GM18907 (cell line): ENCODE results near the gene TUBB.
A peak's percentile ranks its signal among the peaks of the same experiment; 100 is the strongest.
"Not testable (repeated sequence)": the region's sequence is repeated elsewhere in the genome, so short reads cannot be mapped to it uniquely, and the experiment has no call there.

Source experiments
- ATAC-seq: cut with Tn5 transposase; IDR thresholded peaks from one replicate; pipeline ENCODE4 v1.9.1; 2021; ENCODE audit warnings: mild to moderate bottlenecking, moderate library complexity; ENCODE audit not compliant: unreplicated experiment

Gene TUBB

DNA sequence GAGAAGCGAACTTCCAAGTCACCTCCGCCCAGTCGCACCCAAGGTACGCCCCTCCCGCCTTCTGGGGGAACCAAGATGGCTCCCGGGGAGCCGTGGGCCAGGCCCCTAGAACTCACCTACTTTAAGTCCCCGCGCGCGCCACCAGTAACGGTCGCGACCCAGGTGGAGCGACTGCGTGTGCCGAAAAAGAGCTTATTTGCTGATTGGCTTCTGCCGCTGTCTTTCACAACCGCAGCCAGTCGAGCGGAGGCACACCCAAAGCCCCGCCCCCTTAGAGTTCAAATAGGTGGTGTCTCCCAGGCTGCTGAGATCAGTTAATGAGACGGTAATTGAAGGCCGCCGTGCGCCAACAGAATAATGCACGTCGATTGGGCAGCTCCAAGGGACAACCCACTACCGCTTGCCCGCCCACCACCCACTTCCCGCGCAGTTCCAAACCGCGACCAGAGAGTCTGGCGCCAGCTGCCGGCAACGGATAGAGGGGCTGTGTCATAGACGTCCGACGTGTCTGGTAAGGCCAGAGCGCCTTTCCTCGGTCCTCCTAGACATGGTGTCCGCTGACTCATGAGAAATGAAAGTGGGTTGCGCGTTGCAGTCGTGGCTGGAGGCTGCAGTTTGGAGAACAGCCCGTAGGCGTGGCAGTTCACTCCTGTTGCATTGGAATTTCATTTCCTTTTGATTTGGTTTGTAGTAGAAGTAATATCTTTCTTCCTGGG, 2.9 kb upstream of the TUBB start, which contains the start of gene MDC1:
TSS of gene MDC1 (minus strand) at position 153 of the 716 bp plus-strand sequence. CDS start 2,106 bp downstream, outside the sequence.
- ATAC-seq, result peak; percentile 69

DNA sequence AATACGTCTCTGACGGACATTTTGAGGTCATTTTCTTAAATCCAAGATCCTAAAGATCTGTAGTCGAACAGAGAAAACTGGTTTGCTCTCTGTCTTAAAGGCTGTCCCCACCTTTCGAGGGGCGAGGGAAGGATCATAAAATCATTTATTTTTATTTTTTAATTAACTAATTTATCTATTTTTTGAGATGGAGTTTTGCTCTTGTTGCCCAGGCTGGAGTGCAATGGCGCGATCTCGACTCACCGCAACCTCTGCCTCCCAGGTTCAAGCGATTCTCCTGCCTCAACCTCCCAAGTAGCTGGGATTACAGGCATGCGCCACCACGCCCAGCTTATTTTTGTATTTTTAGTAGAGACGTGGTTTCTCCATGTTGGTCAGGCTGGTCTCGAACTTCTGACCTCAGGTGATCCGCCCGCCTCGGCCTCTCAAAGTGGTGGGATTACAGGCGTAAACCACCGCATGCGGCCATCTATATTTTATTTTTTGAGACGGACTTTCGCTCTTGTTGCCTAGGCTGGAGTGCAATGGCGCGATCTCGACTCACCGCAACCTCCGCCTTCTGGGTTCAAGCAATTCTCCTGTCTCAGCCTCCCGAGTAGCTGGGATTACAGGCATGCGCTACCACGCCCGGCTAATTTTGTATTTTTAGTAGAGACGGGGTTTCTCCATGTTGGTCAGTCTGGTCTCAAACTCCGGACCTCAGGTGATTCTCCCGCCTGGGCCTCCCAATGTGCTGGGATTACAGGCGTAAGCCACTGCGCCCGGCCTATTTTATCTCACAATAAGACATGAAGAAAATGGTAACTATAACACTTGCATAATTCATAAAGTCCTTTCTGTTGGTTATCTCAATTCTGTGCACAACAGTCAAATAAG, 2.1 kb upstream of the TUBB start:
- ATAC-seq, result not testable (repeated sequence)

DNA sequence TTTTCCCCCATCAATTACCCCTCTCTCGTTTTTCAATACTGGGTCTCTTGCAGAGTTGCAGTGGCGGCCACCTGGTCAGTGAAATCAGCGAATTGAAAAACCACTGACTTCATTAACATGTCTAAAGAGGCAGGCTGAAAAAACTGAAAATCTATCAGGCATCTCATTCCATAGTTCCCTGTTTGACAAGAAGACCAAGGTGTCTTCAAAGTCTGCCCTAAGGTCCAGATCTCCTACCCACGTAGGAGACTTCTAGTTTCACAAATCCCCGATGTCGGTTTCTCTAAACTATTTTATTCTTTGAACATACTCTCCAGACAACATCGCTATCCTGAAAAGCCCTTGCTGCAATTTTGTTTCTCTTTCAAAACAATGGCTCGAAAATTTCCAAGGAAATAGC, 796 bp upstream of the TUBB start:
- ATAC-seq, result no peak

DNA sequence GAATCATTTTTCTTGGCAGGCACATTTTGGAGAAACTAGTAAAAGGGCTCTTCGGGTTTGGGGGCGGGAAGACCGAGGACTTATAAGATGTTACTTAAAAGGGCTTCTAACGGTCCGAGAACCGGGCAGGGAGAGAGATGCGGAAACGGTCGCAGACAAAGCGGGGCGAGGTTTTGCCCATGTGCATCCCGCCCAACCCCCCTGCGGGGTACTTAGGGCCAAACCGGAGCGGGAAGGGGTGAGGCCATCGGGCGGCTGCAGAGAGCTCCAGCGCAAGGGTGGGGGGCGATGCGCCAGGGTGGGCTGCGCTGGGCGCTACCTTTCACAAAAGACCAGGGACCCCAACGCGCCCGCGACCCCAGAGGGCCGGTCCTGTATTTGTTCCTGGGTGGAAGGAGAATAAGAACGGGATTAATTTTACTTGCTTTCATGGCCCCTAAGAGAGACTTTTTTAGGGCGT, 616 bp downstream of the TUBB start:
- no peak for ATAC-seq

DNA sequence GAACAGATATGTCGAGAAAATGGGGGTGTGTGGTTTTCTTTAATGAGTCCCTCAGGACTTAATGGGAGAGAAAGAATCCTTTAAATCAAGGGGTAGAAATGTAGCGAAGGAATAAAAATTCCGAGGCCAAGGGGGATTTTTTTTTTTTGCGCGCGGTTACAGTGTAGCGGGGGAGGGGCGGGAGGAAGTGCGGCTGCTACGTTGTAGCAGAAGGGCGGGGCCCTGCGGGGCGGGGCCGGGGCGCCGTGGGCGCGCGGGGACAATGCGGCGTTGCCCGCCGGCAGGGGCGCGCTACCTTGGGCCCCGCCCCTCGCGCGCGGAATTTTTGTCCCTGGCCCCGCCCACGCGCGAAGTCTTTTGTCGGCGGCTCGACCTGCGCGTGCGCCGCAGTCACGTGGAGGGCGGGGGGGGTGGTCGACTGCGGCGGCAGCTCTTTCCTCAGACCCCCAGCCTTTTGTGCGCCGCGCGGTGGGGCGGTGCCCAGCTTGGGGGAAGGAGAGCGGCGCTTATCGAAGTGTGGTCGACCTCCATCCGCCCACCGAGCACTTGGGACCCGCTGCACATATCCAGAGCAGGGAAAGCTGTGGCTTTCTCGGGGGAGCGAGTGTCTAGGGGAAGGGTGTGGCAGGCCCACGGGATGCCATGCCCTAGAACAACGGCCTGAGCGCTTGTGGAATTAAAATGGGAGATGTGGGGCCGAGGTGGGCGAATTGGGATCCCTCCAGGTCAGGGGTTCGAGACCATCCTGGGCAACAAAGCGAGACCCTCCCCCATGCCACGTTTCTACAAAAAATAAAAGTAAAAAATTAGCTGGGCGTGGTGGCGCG, 1.3 kb downstream of the TUBB start:
- ATAC-seq, result peak; percentile 24

DNA sequence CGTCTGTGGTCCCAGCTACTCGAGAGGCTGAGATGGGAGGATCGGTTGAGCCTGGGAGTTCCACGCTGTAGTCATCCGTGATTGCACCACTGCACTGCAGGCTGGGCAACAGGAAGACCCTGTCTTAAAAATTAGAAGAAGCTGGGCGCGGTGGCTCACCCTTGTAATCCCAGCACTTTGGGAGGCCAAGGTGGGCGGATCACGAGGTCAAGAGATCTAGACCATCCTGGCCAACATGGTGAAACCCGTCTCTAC, 1.8 kb downstream of the TUBB start:
- not testable (repeated sequence) for ATAC-seq

DNA sequence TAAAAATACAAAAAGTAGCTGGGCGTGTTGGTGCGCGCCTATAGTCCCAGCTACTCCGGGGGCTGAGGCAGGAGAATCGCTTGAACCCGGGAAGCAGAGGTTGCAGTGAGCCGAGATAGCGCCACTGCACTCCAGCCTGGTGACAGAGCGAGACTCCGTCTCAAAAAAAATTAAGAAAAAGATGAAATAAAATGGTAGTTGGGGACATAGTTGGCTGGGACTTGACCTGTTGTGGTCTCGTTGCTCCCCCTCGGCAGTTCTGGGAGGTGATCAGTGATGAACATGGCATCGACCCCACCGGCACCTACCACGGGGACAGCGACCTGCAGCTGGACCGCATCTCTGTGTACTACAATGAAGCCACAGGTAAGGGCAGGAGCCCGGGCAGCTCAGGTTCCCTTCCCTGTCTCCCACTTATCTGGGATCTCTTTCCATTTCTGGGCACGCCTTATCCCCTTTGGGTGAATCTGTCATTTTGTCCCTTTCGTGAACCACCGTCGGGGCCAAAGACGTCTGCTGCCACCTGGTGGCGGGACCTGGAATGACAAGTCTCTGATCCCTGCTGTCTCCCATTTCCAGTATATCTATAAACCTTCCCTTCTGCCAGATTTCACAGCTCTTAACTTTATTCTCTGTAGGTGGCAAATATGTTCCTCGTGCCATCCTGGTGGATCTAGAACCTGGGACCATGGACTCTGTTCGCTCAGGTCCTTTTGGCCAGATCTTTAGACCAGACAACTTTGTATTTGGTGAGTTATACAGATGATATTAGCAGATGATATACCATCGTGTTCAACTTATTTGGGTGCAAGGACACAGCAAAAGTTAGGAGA, 2.3 kb downstream of the TUBB start:
- no peak for ATAC-seq

DNA sequence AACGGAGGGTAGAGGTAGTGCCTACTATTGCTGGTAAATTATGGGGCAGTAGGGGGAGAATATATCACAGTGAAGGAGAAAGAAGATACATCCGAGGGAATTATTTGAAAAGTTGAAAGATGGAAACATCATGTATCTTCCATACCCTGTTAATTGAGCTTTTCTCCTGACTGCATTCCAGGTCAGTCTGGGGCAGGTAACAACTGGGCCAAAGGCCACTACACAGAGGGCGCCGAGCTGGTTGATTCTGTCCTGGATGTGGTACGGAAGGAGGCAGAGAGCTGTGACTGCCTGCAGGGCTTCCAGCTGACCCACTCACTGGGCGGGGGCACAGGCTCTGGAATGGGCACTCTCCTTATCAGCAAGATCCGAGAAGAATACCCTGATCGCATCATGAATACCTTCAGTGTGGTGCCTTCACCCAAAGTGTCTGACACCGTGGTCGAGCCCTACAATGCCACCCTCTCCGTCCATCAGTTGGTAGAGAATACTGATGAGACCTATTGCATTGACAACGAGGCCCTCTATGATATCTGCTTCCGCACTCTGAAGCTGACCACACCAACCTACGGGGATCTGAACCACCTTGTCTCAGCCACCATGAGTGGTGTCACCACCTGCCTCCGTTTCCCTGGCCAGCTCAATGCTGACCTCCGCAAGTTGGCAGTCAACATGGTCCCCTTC, 3.1 kb downstream of the TUBB start:
- ATAC-seq, result not testable (repeated sequence)

DNA sequence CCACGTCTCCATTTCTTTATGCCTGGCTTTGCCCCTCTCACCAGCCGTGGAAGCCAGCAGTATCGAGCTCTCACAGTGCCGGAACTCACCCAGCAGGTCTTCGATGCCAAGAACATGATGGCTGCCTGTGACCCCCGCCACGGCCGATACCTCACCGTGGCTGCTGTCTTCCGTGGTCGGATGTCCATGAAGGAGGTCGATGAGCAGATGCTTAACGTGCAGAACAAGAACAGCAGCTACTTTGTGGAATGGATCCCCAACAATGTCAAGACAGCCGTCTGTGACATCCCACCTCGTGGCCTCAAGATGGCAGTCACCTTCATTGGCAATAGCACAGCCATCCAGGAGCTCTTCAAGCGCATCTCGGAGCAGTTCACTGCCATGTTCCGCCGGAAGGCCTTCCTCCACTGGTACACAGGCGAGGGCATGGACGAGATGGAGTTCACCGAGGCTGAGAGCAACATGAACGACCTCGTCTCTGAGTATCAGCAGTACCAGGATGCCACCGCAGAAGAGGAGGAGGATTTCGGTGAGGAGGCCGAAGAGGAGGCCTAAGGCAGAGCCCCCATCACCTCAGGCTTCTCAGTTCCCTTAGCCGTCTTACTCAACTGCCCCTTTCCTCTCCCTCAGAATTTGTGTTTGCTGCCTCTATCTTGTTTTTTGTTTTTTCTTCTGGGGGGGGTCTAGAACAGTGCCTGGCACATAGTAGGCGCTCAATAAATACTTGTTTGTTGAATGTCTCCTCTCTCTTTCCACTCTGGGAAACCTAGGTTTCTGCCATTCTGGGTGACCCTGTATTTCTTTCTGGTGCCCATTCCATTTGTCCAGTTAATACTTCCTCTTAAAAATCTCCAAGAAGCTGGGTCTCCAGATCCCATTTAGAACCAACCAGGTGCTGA, 3.9 kb downstream of the TUBB start:
- ATAC-seq, result not testable (repeated sequence)

DNA sequence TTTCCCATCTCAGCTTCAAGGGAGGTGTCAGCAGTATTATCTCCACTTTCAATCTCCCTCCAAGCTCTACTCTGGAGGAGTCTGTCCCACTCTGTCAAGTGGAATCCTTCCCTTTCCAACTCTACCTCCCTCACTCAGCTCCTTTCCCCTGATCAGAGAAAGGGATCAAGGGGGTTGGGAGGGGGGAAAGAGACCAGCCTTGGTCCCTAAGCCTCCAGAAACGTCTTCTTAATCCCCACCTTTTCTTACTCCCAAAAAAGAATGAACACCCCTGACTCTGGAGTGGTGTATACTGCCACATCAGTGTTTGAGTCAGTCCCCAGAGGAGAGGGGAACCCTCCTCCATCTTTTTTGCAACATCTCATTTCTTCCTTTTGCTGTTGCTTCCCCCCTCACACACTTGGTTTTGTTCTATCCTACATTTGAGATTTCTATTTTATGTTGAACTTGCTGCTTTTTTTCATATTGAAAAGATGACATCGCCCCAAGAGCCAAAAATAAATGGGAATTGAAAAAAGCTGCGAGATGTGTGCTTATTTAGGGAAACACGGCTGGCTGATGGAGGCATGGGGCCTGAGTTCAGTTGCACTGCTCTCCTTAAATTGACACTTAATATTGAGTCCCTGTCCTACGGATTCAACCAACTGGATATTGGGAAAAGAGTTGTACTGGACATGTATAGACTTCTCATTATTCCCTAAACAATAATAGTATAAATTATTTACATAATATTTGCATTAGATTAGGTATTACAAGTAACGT, 4.9 kb downstream of the TUBB start:
- no peak for ATAC-seq

DNA sequence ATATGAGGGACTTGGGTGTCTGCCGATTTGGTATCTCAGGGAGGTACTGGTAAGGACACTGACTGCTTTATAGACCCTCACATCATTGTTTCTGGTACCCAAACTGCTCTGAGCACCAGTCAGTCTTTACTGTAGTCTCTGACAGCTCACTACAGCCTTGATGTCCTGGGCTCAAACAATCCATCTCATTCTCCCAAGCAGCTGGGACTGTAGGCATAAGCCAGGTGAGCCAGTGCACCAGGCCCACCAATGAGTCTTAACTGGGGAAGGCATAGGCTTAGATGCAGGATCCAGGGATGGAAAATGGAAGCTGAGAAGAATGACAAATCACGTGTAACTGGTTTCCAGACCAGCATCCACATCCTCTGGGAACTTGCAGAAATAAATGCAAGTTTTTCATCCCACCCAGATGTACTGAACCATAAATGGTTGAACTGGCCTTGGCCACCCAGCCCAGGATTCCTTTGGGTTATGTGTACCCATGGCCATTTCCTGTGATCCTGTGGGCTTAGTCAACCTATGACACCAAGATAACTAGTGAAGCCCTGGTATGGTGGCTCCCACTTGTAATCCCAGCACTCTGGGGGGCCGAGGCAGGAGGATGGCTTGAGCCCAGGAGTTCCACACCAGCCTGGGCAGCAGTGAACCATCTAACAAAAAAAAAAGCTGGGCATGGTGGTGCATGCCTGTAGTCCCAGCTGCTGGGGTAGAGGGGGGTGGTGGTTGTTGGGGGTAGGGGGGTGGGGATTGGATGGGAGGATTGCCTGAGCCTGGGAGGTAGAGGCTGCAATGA, 5.8 kb downstream of the TUBB start:
- no peak for ATAC-seq

DNA sequence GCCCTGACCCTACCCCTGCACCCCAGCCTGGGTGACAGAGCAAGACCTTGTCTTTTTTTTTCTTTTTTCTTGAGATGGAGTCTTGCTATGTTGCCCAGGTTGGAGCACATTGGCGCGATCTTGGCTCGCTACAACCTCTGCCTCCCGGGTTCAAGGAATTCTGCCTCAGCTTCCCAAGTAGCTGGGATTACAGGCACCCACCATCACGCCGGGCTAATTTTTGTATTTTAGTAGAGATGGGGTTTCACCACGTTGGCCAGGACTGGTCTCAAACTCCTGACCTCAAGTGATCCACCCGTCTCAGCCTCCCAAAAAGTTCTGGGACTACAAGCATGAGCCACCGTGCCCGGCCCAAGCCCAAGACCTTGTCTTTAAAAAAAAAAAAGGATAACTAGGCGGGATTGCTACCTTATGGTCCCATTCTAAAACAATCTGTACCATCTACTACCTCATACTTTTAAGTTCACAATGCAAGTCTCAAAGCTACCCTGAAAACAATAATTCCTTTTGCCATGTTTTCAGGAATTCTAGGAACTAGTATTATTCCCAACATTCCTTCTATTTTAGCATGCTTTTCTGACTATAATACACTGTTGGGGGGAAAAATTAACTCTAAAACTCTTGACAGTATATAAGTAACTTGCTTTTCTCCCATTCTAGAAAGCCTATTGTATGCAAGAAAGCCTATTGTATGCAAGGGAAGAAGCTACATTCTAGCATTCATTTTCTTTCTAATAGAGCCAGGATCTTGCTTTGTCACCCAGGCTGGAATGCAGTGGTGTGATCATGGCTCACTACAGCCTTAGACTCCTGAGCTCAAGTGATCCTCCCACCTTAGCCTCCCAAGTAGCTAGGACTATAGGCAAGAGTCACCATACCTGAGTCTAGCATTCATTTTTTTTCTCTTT, 6.6 kb downstream of the TUBB start:
- no peak for ATAC-seq

DNA sequence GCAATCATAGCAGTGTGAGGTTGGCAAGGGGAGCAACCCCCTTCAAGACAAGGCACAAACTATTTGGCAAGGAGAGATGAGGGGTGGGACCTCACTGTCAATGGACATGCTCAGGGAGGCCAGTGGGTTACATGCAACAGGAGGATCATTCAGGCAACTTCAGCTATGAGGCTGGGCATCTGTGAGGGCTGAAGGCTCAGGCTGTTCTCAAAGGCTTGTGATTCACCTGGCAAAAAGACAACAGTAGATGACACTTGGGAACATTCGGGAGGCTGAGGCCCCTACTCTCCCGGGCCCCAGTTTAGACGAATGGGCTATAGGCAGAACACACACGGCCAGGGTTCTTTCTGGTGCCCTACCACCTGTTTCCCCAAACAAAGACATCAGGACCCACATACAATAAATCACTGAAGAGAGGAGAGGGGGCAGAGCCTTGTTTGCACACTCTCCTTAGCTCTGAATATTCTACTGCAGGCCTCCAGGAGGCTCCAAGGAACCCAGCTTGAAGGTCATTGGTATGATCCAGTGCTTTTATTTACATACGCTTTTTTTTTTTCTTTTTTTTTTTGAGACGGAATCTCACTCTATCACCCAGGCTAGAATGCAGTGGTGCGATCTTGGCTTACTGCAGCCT, 7.9 kb downstream of the TUBB start:
- ATAC-seq, result no peak

DNA sequence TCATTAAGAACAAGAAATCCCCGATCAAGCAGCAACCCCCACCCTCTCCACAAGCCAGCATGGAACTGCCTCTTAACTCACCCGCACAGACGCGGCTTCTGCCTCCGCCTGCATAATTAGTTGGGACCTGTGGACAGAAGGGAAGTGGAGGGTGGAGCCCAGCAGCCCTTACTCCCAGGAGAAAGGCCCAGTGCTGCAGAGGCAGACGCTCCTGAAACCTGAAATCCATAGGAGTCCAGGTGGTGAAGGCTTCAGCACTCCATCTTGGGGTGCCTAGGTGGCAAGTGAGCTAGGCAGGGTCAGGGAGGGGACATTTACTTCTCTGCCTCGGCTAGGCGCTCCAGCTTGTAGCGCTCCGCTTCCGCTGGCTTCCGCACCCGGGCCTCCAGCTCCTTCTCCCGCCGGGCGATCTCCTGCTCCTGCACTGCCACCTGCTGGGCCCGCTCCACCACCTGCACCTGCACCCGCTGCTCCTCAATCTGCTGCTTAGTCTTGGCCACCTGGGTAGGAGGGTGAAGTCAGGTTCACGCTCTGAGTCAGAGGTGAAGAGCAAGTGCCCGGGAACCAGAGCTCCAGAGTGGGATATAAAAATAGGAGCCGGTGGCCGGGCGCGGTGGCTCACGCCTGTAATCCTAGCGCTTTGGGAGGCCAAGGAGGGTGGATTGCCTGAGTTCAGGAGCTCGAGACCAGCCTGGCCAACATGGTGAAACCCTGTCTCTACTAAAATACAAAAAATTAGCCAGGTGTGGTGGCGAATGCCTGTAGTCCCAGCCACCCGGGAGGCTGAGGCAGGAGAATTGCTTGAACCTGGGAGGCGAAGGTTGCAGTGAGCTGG, 10.7 kb downstream of the TUBB start:
- peak; percentile 56 for ATAC-seq
